Measurements from ENCODE around the gene C1orf210.

The C1orf210 gene

DNA sequence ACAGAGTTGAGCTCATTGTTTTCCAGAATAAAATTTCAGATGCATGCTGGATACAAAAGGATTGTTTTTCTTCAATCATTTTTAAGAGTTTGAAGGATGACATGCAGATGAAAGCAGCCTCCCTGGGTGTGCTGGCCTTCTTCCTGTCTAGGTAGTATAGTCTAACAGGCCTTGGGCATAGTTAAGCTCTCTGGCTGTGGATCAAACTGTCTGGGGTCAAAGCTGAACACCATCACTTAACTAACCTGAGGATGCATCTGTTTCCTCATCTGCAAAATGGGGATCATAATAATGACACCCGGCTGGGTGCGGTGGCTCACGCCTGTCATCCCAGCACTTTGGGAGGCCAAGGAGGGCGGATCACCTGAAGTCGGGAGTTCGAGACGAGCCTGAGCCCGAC, 9.4 kb upstream of the C1orf210 start:
- Histone ChIP-seq H3K79me2 (ENCODE audit: insufficient read depth, low read length) (no peaks in the 10 kb centered on the region), H3K4me2 (ENCODE audit: low read length) (no peak overlapping the region), H3F3A (ENCODE audit: insufficient read depth, low read length) (no peaks in the 10 kb centered on the region), H3K9ac (ENCODE audit: low read length) (no peak overlapping the region), H2AFZ (ENCODE audit: low read length) (no peak overlapping the region), H3K4me1 (ENCODE audit: insufficient read depth, low read length, severe bottlenecking) (no peaks in the 10 kb centered on the region), H3K27ac (ENCODE audit: low read depth, low read length, poor library complexity, severe bottlenecking) (no peak overlapping the region), H3K36me3 (ENCODE audit: insufficient read depth, low read length) (no peaks in the 10 kb centered on the region), H3K27me3 (ENCODE audit: insufficient read depth, low read length) (no peaks in the 10 kb centered on the region), H3K9me2 (ENCODE audit: low read depth, low read length) (no peaks in the 10 kb centered on the region), H3K4me3 (ENCODE audit: low read depth, low read length, poor library complexity, severe bottlenecking) (no peak overlapping the region), H3K9me3 (ENCODE audit: low read length) (no peaks in the 10 kb centered on the region), H4K20me1 (ENCODE audit: insufficient read depth, low read length) (no peaks in the 10 kb centered on the region)
- TF ChIP-seq, protein P1, sequence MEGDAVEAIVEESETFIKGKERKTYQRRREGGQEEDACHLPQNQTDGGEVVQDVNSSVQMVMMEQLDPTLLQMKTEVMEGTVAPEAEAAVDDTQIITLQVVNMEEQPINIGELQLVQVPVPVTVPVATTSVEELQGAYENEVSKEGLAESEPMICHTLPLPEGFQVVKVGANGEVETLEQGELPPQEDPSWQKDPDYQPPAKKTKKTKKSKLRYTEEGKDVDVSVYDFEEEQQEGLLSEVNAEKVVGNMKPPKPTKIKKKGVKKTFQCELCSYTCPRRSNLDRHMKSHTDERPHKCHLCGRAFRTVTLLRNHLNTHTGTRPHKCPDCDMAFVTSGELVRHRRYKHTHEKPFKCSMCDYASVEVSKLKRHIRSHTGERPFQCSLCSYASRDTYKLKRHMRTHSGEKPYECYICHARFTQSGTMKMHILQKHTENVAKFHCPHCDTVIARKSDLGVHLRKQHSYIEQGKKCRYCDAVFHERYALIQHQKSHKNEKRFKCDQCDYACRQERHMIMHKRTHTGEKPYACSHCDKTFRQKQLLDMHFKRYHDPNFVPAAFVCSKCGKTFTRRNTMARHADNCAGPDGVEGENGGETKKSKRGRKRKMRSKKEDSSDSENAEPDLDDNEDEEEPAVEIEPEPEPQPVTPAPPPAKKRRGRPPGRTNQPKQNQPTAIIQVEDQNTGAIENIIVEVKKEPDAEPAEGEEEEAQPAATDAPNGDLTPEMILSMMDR (IDR thresholded peaks at IDR 0.05; ENCODE audit: low read length), result no peak
- TF ChIP-seq EZH2 (IDR thresholded peaks at IDR 0.05; ENCODE audit: borderline replicate concordance, low read length), result no peak

DNA sequence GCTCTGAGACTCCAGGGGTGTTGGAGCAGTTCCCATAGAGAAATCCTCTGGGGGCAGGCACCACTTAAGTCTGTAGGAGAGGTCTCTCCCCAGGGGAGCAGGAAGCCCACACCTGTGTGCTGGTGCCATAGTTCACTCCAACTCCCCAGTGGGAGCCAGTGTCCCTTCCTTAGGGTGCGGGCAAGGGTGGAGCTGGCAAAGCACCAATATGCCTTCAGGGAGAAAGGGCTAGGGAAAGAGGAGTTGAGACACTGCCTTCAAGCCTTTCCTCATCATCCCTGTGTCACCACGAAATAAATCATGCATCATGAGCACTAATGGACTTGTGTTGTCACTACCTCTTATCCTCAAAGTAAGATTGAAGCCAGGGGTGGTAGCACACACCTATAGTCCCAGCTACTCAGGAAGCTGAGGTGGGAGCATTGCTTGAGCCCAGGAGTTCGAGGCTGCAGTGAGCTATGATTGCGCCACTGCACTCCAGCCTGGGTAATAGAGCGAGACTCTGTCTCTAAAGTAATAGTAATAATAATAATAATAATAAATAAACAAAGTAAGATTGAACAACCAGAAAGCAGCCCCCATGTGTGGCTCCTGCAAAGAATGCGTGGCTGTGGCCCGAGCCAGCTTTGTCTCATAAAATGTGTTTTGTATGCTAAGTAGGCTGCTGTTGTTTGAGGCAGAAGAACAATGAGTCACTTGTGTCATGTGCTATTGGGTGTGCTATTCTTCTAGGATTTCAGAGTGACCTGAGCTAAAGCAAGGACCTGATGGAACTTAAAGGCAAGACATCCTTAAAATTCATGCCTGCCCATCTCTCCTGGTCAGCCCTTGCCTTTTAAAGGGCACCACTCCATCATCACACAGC, 8.7 kb upstream of the C1orf210 start:
- no peaks in the 10 kb centered on the region for H3K27me3 ChIP-seq (ENCODE audit: insufficient read depth, low read length)
- H3K4me1 ChIP-seq (ENCODE audit: insufficient read depth, low read length, severe bottlenecking), result no peaks in the 10 kb centered on the region
- TF ChIP-seq EZH2 (IDR thresholded peaks at IDR 0.05; ENCODE audit: borderline replicate concordance, low read length), result no peak
- TF ChIP-seq, protein P1 (IDR thresholded peaks at IDR 0.05; ENCODE audit: low read length), result no peak
- H3F3A ChIP-seq (ENCODE audit: insufficient read depth, low read length), result no peaks in the 10 kb centered on the region
- H4K20me1 ChIP-seq (ENCODE audit: insufficient read depth, low read length), result no peaks in the 10 kb centered on the region
- H2AFZ ChIP-seq (ENCODE audit: low read length), result no peak overlapping the region
- no peaks in the 10 kb centered on the region for H3K79me2 ChIP-seq (ENCODE audit: insufficient read depth, low read length)
- no peaks in the 10 kb centered on the region for H3K9me2 ChIP-seq (ENCODE audit: low read depth, low read length)
- no peak overlapping the region for H3K4me2 ChIP-seq (ENCODE audit: low read length)
- no peak overlapping the region for H3K27ac ChIP-seq (ENCODE audit: low read depth, low read length, poor library complexity, severe bottlenecking)
- no peaks in the 10 kb centered on the region for H3K9me3 ChIP-seq (ENCODE audit: low read length)
- H3K4me3 ChIP-seq (ENCODE audit: low read depth, low read length, poor library complexity, severe bottlenecking), result no peak overlapping the region
- no peak overlapping the region for H3K9ac ChIP-seq (ENCODE audit: low read length)
- H3K36me3 ChIP-seq (ENCODE audit: insufficient read depth, low read length), result no peaks in the 10 kb centered on the region

- Histone ChIP-seq H3K27me3 (ENCODE audit: insufficient read depth, low read length) (no peaks in the 10 kb centered on the region), H3K27ac (ENCODE audit: low read depth, low read length, poor library complexity, severe bottlenecking) (no peak overlapping the region), H4K20me1 (ENCODE audit: insufficient read depth, low read length) (no peaks in the 10 kb centered on the region), H3K9ac (ENCODE audit: low read length) (no peak overlapping the region), H3K4me1 (ENCODE audit: insufficient read depth, low read length, severe bottlenecking) (no peaks in the 10 kb centered on the region), H3F3A (ENCODE audit: insufficient read depth, low read length) (no peaks in the 10 kb centered on the region), H3K9me2 (ENCODE audit: low read depth, low read length) (no peaks in the 10 kb centered on the region), H3K36me3 (ENCODE audit: insufficient read depth, low read length) (no peaks in the 10 kb centered on the region), H2AFZ (ENCODE audit: low read length) (no peak overlapping the region), H3K9me3 (ENCODE audit: low read length) (no peaks in the 10 kb centered on the region), H3K79me2 (ENCODE audit: insufficient read depth, low read length) (no peaks in the 10 kb centered on the region), H3K4me2 (ENCODE audit: low read length) (no peak overlapping the region), H3K4me3 (ENCODE audit: low read depth, low read length, poor library complexity, severe bottlenecking) (no peak overlapping the region)
- TF ChIP-seq, protein P1 (IDR thresholded peaks at IDR 0.05; ENCODE audit: low read length), result no peak
- TF ChIP-seq EZH2 (IDR thresholded peaks at IDR 0.05; ENCODE audit: borderline replicate concordance, low read length), result no peak
Observed at GRCh38 chr1:43293176-43293575, 7.8 kb upstream of the C1orf210 start.
